ENCODE data around the gene MST1. TPM values are rescaled to one million over a fixed set of nuclear protein-coding genes. Genes with fewer than 3 reads are reported as not detected.

The MST1 gene
- total RNA-seq, 4 donors from 2014 or later: 12.2 to 116 (median 15.1) TPM

GRCh38 chr3:49652218-49652902 is 36.9 kb downstream of the MST1 start:
- no peak for TF ChIP-seq POLR2AphosphoS5 (IDR thresholded peaks at IDR 0.05)
- no peak for TF ChIP-seq EP300 (IDR thresholded peaks at IDR 0.05; ENCODE audit: low read depth)
- TF ChIP-seq POLR2A (IDR thresholded peaks at IDR 0.05): no peak
- TF ChIP-seq CTCF (IDR thresholded peaks at IDR 0.05): no peak
- no peaks in the 10 kb centered on the region for H3K27me3 ChIP-seq
- H3K27ac ChIP-seq: no peak overlapping the region
- no peak for DNase-seq
- no peaks in the 10 kb centered on the region for H3K36me3 ChIP-seq
- H3K4me3 ChIP-seq: no peak overlapping the region
- intact Hi-C loops (cut with DNase I; ENCODE audit: low total_unique reads) (no loop called here), in situ Hi-C loops (cut with MboI; ENCODE audit: low pct_ligation_motif_present in 1 of 4, low pct_unique_long_range_greater_than_20kb in 1 of 4, low sequenced_read_pairs in 3 of 4) (no loop called here)
- WGBS, 2 donors (ENCODE audit: low coverage in 1 of 2): 88% methylated on average over 36 of the region's 36 CpGs; no CpG with 5 or more reads in 1 of the 2 donors
- no peaks in the 10 kb centered on the region for H3K4me1 ChIP-seq
- no peaks in the 10 kb centered on the region for H3K9me3 ChIP-seq

- Histone ChIP-seq H3K27ac (no peak overlapping the region), H3K4me3 (no peak overlapping the region), H3K9me3 (no peaks in the 10 kb centered on the region), H3K36me3 (no peaks in the 10 kb centered on the region), H3K27me3 (no peaks in the 10 kb centered on the region), H3K4me1 (no peaks in the 10 kb centered on the region)
- WGBS, 2 donors (ENCODE audit: low coverage in 1 of 2): 69% methylated on average over 8 of the region's 8 CpGs; no CpG with 5 or more reads in 1 of the 2 donors
- DNase-seq: no peak
- in situ Hi-C loops (cut with MboI; ENCODE audit: low pct_ligation_motif_present in 1 of 4, low pct_unique_long_range_greater_than_20kb in 1 of 4, low sequenced_read_pairs in 3 of 4): no loop called here
- intact Hi-C loops (cut with DNase I; ENCODE audit: low total_unique reads): no loop called here
- no peak for TF ChIP-seq POLR2AphosphoS5 (IDR thresholded peaks at IDR 0.05)
- no peak for TF ChIP-seq EP300 (IDR thresholded peaks at IDR 0.05; ENCODE audit: low read depth)
- no peak for TF ChIP-seq POLR2A (IDR thresholded peaks at IDR 0.05)
- TF ChIP-seq CTCF (IDR thresholded peaks at IDR 0.05): no peak
These were observed 38.6 kb downstream of the MST1 start for GRCh38 chr3:49650637-49651036.

- no peaks in the 10 kb centered on the region for H3K4me1 ChIP-seq
- no peak overlapping the region for H3K27ac ChIP-seq
- no peaks in the 10 kb centered on the region for H3K36me3 ChIP-seq
- H3K9me3 ChIP-seq: no peaks in the 10 kb centered on the region
- TF ChIP-seq POLR2AphosphoS5 (IDR thresholded peaks at IDR 0.05) (no peak), EP300 (IDR thresholded peaks at IDR 0.05; ENCODE audit: low read depth) (no peak), POLR2A (IDR thresholded peaks at IDR 0.05) (no peak), CTCF (IDR thresholded peaks at IDR 0.05) (no peak)
- H3K27me3 ChIP-seq: no peaks in the 10 kb centered on the region
- intact Hi-C loops (cut with DNase I; ENCODE audit: low total_unique reads): no loop called here
- DNase-seq: no peak
- H3K4me3 ChIP-seq: no peak overlapping the region
- WGBS, 2 donors (ENCODE audit: low coverage in 1 of 2): 57 to 80% methylated on average over 1 of the region's 1 CpG
- in situ Hi-C loops (cut with MboI; ENCODE audit: low pct_ligation_motif_present in 1 of 4, low pct_unique_long_range_greater_than_20kb in 1 of 4, low sequenced_read_pairs in 3 of 4): no loop called here
These were observed 39.1 kb downstream of the MST1 start for GRCh38 chr3:49650177-49650576.

- Histone ChIP-seq H3K4me1 (no peaks in the 10 kb centered on the region), H3K36me3 (no peaks in the 10 kb centered on the region), H3K27ac (no peak overlapping the region), H3K27me3 (no peaks in the 10 kb centered on the region), H3K9me3 (no peaks in the 10 kb centered on the region), H3K4me3 (no peak overlapping the region)
- intact Hi-C loops (cut with DNase I; ENCODE audit: low total_unique reads): no loop called here
- in situ Hi-C loops (cut with MboI; ENCODE audit: low pct_ligation_motif_present in 1 of 4, low pct_unique_long_range_greater_than_20kb in 1 of 4, low sequenced_read_pairs in 3 of 4): no loop called here
- DNase-seq: no peak
- no peak for TF ChIP-seq POLR2A (IDR thresholded peaks at IDR 0.05)
- no peak for TF ChIP-seq EP300 (IDR thresholded peaks at IDR 0.05; ENCODE audit: low read depth)
- no peak for TF ChIP-seq CTCF (IDR thresholded peaks at IDR 0.05)
- no peak for TF ChIP-seq POLR2AphosphoS5 (IDR thresholded peaks at IDR 0.05)
- 100% methylated on average over 1 of the region's 1 CpG; no CpG with 5 or more reads in 1 of the 2 donors for WGBS, 2 donors (ENCODE audit: low coverage in 1 of 2)
These were observed 39.7 kb downstream of the MST1 start for GRCh38 chr3:49649576-49649975.

Data from transverse colon (tissue), 4 donors.